Adrenal gland (tissue), 5 donors: Measurements from ENCODE around the gene FHOD3.

Source experiments
- POLR2A ChIP-seq, 2 donors: fragments of 450-650 bp; IDR thresholded peaks; one replicate each; pipeline ENCODE4 v1.6.1; 2017; ENCODE audit warnings: antibody characterized with exemption in 2 of 2, mild to moderate bottlenecking in 2 of 2, moderate library complexity in 1 of 2
- TF ChIP-seq, protein P1 (sequence below), 6 experiments: fragments of 450-650 bp in 4 of 6; fragments of 200-600 bp in 2 of 6; sonication (generic) in 1 of 6; IDR thresholded peaks; 1 replicate in 5 of 6; 2 replicates in 1 of 6; pipeline versions ENCODE4 v1.5.1 to v1.8.0; 2016 to 2021; ENCODE audit warnings: antibody characterized with exemption in 6 of 6, mild to moderate bottlenecking in 2 of 6, moderate library complexity in 1 of 6
- donor health status: DM: no; HTN: no; CAD: no.

DNA sequence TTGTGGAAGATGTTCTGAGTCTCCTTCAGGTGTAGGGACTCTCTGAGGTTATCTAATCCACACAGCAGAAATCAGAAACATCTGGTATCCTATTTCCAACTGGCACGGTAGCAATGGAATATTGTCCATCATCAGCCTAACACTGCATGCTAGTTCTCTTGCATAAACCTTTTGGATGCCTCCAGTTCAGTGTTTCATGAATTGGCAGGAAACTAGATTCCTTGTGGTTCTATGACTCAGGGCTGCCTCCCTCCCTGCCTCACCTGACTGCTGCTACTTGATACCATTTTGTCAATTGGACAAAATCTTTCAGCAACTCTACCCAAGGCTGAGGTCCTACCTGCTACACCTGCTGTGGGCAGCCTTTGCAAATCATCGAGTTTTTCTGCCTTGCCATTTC, 400.4 kb downstream of the FHOD3 start:
- TF ChIP-seq, protein P1, sequence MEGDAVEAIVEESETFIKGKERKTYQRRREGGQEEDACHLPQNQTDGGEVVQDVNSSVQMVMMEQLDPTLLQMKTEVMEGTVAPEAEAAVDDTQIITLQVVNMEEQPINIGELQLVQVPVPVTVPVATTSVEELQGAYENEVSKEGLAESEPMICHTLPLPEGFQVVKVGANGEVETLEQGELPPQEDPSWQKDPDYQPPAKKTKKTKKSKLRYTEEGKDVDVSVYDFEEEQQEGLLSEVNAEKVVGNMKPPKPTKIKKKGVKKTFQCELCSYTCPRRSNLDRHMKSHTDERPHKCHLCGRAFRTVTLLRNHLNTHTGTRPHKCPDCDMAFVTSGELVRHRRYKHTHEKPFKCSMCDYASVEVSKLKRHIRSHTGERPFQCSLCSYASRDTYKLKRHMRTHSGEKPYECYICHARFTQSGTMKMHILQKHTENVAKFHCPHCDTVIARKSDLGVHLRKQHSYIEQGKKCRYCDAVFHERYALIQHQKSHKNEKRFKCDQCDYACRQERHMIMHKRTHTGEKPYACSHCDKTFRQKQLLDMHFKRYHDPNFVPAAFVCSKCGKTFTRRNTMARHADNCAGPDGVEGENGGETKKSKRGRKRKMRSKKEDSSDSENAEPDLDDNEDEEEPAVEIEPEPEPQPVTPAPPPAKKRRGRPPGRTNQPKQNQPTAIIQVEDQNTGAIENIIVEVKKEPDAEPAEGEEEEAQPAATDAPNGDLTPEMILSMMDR (IDR thresholded peaks at IDR 0.05) = no peak
- TF ChIP-seq POLR2A (IDR thresholded peaks at IDR 0.05) = no peak
